Middle frontal gyrus (tissue), 1 donor: ENCODE measurements around the gene PLCL2.

Experiments
- DNase-seq: peaks from one replicate; pipeline ENCODE4 v3.0.0-alpha.2; 2015; ENCODE audit warnings: low spot score; ENCODE audit errors: extremely low spot score

PLCL2 gene

DNA sequence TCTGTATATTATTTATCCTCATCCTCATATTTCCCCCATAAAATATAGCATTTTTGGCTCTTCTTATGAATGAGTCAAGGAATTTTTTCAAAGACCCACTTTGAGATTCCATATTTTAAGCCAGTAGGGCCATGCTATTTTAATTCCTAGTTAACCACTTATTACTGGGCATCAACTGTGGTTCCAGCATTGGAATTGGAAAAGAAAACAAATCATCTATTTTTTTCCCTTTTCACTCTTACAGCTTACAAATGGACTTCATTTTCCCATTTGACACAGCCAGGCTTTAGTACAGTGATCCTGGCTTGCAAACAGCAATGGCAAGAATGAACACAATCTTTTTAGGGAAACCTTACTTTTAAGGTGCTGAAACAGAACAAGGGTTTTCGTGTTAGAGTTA is 19.4 kb upstream of the PLCL2 start:
- no peak for DNase-seq

DNA sequence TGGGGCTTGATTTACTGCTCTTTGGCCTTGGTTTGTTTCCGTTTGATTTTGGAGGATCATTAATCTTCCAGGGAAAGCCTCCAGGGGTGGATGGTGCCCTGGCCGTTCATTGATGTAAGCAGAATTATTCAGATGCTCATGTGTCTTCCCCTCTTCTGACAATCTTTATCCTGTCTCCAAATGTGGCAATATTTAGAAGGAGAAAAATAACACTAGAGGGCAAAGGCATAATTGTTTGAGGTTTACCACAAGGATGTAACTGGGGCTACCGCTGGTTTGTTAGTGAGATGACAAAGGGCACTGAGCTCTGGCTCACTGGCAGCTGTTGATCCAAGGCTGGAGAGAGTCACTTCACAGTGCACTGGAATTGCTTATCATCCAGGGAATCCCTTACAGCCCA is 18.2 kb upstream of the PLCL2 start:
- no peak for DNase-seq

GRCh38 chr3:16868513-16868912 is 16.2 kb upstream of the PLCL2 start:
- no peak for DNase-seq

DNA sequence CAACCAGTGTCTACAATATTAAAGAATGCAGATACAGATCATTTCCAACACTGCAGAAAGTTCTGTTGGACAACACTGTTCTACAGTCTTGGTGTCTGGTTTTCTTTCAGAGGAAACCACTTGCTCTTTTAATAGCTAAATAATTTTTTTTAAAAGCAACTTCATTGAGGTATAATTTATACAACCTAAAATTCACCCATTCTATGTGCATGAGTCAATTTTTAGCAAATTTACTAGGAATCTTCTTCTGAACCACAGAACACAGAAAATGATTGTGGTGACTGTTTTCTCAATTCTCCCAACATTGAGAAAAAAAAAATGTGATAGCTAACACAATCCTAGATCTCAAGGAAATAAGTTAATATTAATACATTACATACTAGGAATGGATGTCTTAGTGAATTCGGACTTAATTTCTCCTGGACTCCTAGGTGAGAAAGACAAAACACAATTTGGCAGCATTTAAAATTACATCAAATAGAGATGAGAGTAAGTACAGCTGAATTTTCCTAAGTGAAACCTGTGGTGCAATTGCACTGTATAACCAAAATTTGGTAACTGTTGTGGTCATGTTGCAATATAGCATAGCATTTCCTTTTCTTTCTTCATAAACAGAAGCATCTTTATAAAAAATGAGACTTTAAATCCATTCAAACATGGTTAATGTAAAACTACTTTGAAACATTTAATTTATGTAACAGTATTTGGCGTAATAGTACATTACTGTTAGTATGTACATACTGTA is 15.3 kb upstream of the PLCL2 start:
- DNase-seq: no peak

GRCh38 chr3:16871915-16872842 is 12.6 kb upstream of the PLCL2 start:
- no peak for DNase-seq

DNA sequence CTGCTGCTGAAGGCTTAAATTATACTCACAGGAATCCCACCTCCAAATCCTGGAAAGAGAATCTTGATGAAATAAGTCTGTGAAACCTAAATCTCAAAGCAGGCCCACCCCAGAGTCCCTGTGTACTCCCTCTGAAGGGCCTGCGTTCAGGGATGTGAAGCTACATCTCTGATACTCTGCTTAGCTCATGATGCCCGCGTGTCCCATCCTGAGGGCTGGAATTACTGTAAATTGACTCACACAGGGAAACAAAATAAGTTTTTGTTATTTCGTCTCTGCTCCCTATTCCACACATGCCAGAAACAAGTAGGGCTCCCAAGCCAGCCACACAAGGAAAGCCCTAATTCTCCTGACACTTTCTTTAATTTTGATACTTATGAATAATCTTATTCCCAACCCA is 10.9 kb upstream of the PLCL2 start:
- DNase-seq: no peak

- no peak for DNase-seq
Measured at GRCh38 chr3:16875876-16876550, 8.7 kb upstream of the PLCL2 start.

GRCh38 chr3:16877505-16877904 is 7.2 kb upstream of the PLCL2 start:
- no peak for DNase-seq

- DNase-seq: no peak
Measured at GRCh38 chr3:16877911-16878310, 6.8 kb upstream of the PLCL2 start.

DNA sequence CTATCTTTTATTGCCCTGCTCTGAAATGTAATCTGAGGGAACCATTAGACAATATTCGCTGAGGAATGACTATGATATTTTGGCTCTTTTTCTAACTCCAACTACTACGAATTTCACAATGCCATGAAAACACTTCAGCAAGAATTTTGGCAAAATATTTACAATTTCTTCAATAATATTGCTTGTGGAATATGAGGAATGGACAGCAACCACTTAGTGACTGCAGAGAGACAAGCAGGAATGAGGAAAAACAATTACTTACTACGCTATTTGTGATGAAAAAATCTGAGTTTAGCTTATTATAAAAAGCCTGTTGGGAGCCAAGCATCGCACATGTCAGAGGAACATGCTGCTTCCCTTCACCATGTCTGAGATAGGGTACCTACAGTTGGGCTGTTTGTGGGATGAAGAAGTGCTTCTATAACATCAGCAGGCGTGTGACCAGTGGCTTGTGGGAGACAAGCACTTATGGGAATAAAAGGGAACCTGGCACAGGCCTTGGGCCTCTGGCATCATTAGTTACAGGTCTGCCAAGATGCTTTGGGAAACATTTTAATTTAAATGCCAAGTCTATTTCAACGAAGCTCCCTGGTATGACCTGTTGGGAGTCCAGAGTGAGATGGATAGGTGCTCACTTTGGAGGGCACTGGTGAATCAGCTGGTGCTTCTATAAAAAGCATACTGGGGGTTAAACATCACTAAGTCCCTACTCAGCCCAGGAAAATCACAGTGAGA is 2.7 kb upstream of the PLCL2 start:
- DNase-seq: no peak

DNA sequence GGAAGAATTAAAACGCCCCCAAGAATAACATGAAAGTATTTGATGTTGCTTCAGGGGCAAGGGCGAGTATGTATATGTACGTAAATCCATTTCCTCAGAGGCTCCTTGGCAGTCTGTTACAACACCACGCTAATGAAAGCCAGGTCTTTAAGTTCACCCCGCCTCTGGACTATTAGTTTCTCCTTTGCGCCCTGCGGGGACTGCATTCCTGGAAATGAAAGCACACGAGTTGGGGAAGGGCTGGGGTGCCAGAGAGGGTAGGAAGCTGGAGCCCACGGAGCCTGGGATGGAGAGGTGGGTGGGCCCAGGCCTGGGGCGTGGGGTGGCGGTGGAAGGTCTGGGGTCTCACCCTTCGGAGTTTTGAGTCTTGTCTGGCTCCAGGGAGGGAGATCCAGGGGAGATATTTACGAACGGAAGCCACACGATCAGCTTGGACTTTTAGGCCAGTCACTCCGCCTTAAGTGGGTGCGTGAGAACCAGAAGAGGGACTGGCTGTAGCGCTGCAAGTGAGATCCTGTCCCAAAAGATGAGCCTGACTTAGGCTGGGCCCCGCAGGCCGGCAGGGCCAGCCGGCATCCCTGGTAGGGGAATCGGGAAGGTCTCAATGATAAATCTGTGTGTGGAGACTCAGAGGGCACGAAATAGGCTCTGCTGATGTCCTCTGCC is 1.6 kb upstream of the PLCL2 start:
- no peak for DNase-seq

DNA sequence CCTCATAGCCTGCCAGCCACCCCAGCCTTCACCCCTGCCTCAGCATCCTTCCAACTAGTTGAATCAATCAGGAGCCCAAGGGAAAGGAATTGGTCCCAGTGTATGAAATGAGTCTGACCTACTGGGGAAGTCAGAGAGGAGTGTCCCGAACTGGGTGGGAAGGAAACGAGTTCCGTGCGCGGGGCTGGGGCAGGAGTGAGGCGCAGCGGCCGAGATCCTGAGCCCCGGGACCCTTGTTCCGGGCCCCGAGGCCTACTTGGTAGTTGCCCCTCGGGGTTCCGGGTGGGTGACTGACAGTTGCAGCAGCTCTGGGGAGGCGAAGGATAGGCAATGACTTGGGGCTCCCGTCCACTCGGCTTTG is 1.1 kb upstream of the PLCL2 start:
- no peak for DNase-seq

- no peak for DNase-seq
Measured at GRCh38 chr3:16884084-16884747, 539 bp upstream of the PLCL2 start.

DNA sequence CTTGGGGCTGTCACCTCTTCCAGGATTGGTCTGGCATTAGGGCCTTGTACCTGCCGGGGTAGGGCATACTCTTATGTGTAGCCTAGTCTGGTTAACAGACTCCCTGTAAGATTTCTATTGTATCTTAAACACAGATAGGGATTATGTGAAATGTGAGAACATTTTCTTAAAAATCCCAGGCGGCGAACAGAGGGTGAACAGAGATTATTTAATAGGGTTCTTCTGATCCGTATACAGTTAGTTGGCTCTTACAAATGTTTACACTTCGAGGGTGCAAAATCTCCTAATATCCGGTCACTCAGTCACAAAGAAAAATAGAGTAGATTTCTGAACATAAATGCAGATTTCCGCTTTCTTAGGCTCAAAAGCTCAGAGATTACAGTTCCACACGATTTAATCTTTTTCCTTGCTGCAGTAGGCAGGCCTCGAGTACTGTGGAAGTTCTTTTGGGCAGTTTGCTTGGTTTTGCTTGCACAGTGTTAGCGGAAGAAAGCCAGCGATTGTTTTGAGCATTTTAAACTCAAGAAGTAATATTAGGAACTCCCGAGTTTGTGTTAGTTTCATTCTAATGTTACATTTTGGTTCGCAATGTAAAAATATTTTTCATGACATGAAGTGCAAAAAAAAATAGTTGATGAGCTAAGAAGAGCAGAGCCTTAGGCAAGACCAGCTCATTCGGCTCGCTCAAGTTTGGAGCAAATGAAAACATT is 993 bp downstream of the PLCL2 start:
- DNase-seq: no peak

DNA sequence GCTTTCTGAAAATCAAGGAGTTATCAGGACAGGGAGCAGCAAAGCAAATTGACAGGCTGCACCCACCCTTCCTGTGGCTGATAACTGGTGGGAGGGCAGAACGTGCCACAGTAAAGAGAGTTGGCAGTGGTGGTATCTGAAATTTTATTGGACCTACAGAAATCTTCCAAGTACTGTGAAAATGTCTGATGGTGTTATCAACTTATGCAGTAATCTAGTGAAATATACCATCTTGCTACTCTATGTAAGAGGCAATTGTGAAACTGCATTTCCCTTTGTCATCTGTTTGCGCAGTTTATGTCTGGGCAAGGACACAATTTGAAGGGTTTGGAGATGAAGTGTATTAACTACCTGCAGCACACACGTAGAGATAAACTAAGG is 1.5 kb downstream of the PLCL2 start:
- DNase-seq: no peak

- DNase-seq: no peak
Measured at GRCh38 chr3:16887130-16887529, 2.4 kb downstream of the PLCL2 start.

DNA sequence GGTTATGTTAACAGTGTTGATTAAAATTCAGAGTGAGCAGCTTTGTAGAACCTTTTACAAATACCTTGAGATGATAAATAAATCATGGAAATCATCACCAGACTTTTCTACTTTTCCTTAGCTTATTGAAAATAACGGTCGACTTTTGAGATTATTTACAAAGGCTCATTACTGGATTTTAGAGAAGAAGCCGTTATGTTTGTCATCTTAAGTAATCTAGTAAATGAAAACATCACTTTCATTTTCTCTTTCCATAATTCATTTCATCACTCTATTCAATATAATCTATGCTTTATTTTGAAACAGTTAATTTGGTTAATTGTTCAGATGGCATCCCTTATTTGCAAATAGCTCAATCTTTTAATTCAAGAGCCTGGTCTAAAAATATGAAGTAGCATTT is 3.6 kb downstream of the PLCL2 start:
- DNase-seq: no peak

GRCh38 chr3:16888785-16889607 is 4.2 kb downstream of the PLCL2 start:
- DNase-seq: no peak
